ENCODE data around the gene ACADVL. TPM values are rescaled to one million over a fixed set of nuclear protein-coding genes. Genes with fewer than 3 reads are reported as not detected.
A peak's percentile ranks its signal among the peaks of the same experiment; 100 is the strongest.

Gene ACADVL
- total and polyA plus RNA-seq, 2 donors (not counting 1 experiment from before 2014, with no cell fraction given): 640 to 696 TPM

DNA sequence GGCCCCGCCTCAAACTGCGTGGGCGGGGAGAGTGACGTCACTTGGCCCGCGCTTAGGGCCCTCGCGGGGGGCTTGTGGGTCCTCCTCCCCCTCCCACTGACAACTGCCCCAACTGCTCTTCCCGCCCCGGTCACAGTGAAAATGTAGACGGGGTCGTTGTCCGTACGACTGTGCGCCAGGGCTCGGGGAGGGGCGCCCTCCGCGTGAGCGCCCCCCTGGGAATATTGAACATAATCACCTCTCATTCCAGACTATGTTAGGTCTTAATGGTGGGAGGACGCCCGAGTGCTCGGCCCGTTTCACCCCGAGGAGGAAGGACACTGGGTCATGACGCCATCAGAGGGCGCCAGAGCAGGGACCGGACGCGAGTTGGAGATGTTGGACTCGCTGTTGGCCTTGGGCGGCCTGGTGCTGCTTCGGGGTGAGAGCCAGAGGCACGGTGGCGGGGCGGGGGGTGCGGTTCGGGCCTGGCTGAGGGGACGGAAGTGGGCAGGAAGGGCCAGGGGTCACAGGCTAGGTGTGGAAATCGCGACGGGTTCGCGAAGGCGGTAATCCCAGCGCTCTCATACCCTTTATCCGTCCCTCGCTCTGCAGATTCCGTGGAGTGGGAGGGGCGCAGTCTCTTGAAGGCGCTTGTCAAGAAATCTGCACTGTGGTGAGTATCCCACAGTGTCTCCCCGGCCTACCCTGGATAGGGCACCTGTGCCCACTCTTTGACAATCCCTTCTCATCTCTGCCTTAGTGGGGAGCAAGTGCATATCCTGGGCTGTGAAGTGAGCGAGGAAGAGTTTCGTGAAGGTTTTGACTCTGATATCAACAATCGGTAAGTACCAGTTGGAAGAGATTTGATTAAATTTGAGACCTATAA, 32.7 kb downstream of the ACADVL start, which contains the start of gene ELP5:
ELP5 (plus strand) TSS at position 40 of the 868 bp plus-strand sequence; CDS start at position 376, 336 bp downstream.
- no peaks in the 10 kb centered on the region for H3K9me3 ChIP-seq (ENCODE audit: control extremely low read depth in 1 of 3, control insufficient read depth in 2 of 3, insufficient read depth in 1 of 3, low read length in 2 of 3)
- H3K9ac ChIP-seq (ENCODE audit: low read length): peak within 1 kb of the TSS; percentile 94
- peaks cover 6 to 33% of the 10 kb centered on the region in 2 experiments for H3K36me3 ChIP-seq (replicated peaks in 1 of 2; ENCODE audit: control extremely low read depth in 1 of 2, control insufficient read depth in 1 of 2, extremely low read depth in 1 of 2, insufficient read depth in 2 of 2, low read length in 1 of 2)
- H2AFZ ChIP-seq (ENCODE audit: insufficient read depth, low read depth, low read length, poor library complexity, severe bottlenecking): peak within 1 kb of the TSS; percentile 86
- peak within 1 kb of the TSS; percentile 99 for H3K4me2 ChIP-seq (replicated peaks; ENCODE audit: low read depth, low read length, poor library complexity, severe bottlenecking)
- H3K27me3 Mint-ChIP-seq: no peaks in the 10 kb centered on the region
- H3K9me3 Mint-ChIP-seq (ENCODE audit: insufficient read depth): no peaks in the 10 kb centered on the region
- H3K27ac Mint-ChIP-seq: peak within 1 kb of the TSS; percentile 100
- intact Hi-C loops (cut with micrococcal nuclease): loop anchor here (1.0 to 5.0 kb wide), 10 partner anchors 38 to 605 kb away; partner anchors contain the start of genes CYB5D1, EIF5A, NAA38 and NEURL4
- H3K4me3 ChIP-seq (ENCODE audit: control extremely low read depth in 1 of 5, extremely low read depth in 1 of 5, insufficient read depth in 1 of 5, low read depth in 2 of 5, low read length in 4 of 5): peak within 1 kb of the TSS; percentile 69 to 90 (median 78)
- peaks cover 11% of the 10 kb centered on the region for H4K20me1 ChIP-seq (ENCODE audit: control insufficient read depth, insufficient read depth, low read length, poor library complexity, severe bottlenecking)
- no peak for TF ChIP-seq EZH2 (IDR thresholded peaks at IDR 0.05; ENCODE audit: borderline replicate concordance, insufficient read depth, low read depth, low read length, poor library complexity, severe bottlenecking)
- no peak for TF ChIP-seq CTCF (IDR thresholded peaks at IDR 0.05)
- H3K27ac ChIP-seq (ENCODE audit: low read length in 2 of 2): peak within 1 kb of the TSS; percentile 98 to 100
- CTCF ChIA-PET: interaction anchor here (0.8 to 1.6 kb wide), 3 partner anchors 11 to 44 kb away, joined by 3 to 6 read pairs (median 3); partner anchors contain the start of gene PHF23
- under 1% methylated on average over 47 of the region's 55 CpGs for WGBS (ENCODE audit: insufficient coverage)
- peaks cover 52% of the 10 kb centered on the region for H3K79me2 ChIP-seq (ENCODE audit: control insufficient read depth, insufficient read depth, low read length)
- H3K4me1 Mint-ChIP-seq: peaks cover 44% of the 10 kb centered on the region
- H3K4me3 Mint-ChIP-seq: peak within 1 kb of the TSS; percentile 98
- POLR2A ChIA-PET: interaction anchor here (0.8 to 3.6 kb wide), 5 partner anchors 10 to 375 kb away, joined by 3 to 26 read pairs (median 7); partner anchors contain the start of genes ACADVL, DLG4, GABARAP and NEURL4
- H3K4me1 ChIP-seq (ENCODE audit: control insufficient read depth in 2 of 2, insufficient read depth in 2 of 2, low read length in 2 of 2): peaks cover 30 to 33% of the 10 kb centered on the region in 2 donors
- DNase-seq (peak; percentile 100), ATAC-seq (ENCODE audit: low read depth) (peak; percentile 64)
- no peaks in the 10 kb centered on the region for H3K27me3 ChIP-seq (replicated peaks in 1 of 4; ENCODE audit: control extremely low read depth in 1 of 4, control insufficient read depth in 3 of 4, insufficient read depth in 4 of 4, low read length in 3 of 4)

Measured in B cell (primary cell).